K562 (cell line): ENCODE data around the gene HEY2. TPM values are rescaled to one million over a fixed set of nuclear protein-coding genes. Genes with fewer than 3 reads are reported as not detected.

ENCODE experiments used
- ATAC-seq: fragments of 200-7000 bp; cut with Tn5 transposase; 3 replicates; pipeline ENCODE4 v1.9.1; 2020; ENCODE audit warnings: moderate library complexity
- BruUV-seq: library from RNA; stranded (reverse); fragments of 400-500 nt; replicated peaks from 2 replicates; lab custom pipeline; 2021; lab: Mats Ljungman, UMichigan
- CTCF ChIA-PET: fragments of 300-600 bp; formaldehyde crosslinking; extraction: SDS; loops from one replicate; lab custom pipeline; 2021; ENCODE audit warnings: low intra/inter-chr PET ratio; lab: Yijun Ruan, JAX
- POLR2A ChIA-PET: fragments of 300-600, 350-650 bp; sonication (Branson Sonifier 250); formaldehyde crosslinking; extraction: SDS; loops from one replicate; lab custom pipeline; 2021; ENCODE audit warnings: antibody characterized with exemption, inconsistent platforms; lab: Yijun Ruan, JAX
- DNase-seq, 4 experiments: peaks; one replicate each; pipeline versions ENCODE4 v3.0.0 to v3.0.0-alpha.2; 2011 to 2018; ENCODE audit warnings: low spot score in 3 of 4, mixed read lengths in 3 of 4; ENCODE audit errors: extremely low read depth in 1 of 4
- FAIRE-seq: peaks from 2 replicates; lab custom pipeline; 2011; peaks lifted over from hg19 to GRCh38; lab: Jason Lieb, UNC
- H2AFZ ChIP-seq: 2 replicates; pipeline ENCODE4 v1.6.0; 2011; ENCODE audit warnings: low read depth, low read length, control low read depth, inconsistent platforms
- H3K27ac ChIP-seq: fragments of 200-600 bp; 3 replicates; pipeline ENCODE4 v1.8.0; 2011; ENCODE audit warnings: low read depth, mild to moderate bottlenecking, control low read depth, inconsistent platforms, low read length, moderate library complexity, mixed read lengths; ENCODE audit errors: extremely low read depth
- H3K27me3 ChIP-seq, 2 experiments: fragments of 300-600 bp in 1 of 2; 2 replicates in 1 of 2; 3 replicates in 1 of 2; pipeline versions ENCODE4 v1.6.0 to v1.8.0; 2011; ENCODE audit warnings: inconsistent platforms in 2 of 2, low read length in 2 of 2, mild to moderate bottlenecking in 1 of 2, mixed read lengths in 1 of 2, moderate library complexity in 1 of 2; ENCODE audit not compliant: control insufficient read depth in 2 of 2, insufficient read depth in 2 of 2
- H3K36me3 ChIP-seq: fragments of 300-600 bp; 3 replicates; pipeline ENCODE4 v1.8.0; 2011; ENCODE audit warnings: mild to moderate bottlenecking, low read length, inconsistent platforms; ENCODE audit not compliant: control insufficient read depth, insufficient read depth
- H3K4me1 ChIP-seq, 2 experiments: fragments of 200-600 bp in 1 of 2; replicated peaks in 1 of 2; 2 replicates in 1 of 2; 3 replicates in 1 of 2; pipeline versions ENCODE4 v1.5.1 to v1.8.0; 2011; ENCODE audit warnings: inconsistent platforms in 2 of 2, low read length in 2 of 2, mild to moderate bottlenecking in 1 of 2, mixed read lengths in 1 of 2, moderate library complexity in 1 of 2; ENCODE audit not compliant: control insufficient read depth in 2 of 2, insufficient read depth in 2 of 2
- H3K4me2 ChIP-seq: 2 replicates; pipeline ENCODE4 v1.6.1; 2011; ENCODE audit warnings: low read length, control low read depth, inconsistent platforms, mixed read lengths; ENCODE audit not compliant: insufficient read depth
- H3K4me3 ChIP-seq: fragments of 200-600 bp; sonication (generic), shearing (Covaris generic); 2 replicates; pipeline ENCODE4 v1.5.1; 2016; ENCODE audit warnings: control low read depth, inconsistent platforms
- H3K79me2 ChIP-seq: fragments of 200-600 bp; 3 replicates; pipeline ENCODE4 v1.8.0; 2011; ENCODE audit warnings: low read length, inconsistent platforms; ENCODE audit not compliant: control insufficient read depth, insufficient read depth
- H3K9ac ChIP-seq, 2 experiments: 2 replicates each; pipeline versions ENCODE4 v1.6.0 to v1.6.1; 2011; ENCODE audit warnings: low read depth in 2 of 2, low read length in 2 of 2, control low read depth in 1 of 2, inconsistent platforms in 1 of 2, mild to moderate bottlenecking in 1 of 2, mixed read lengths in 1 of 2; ENCODE audit not compliant: insufficient read depth in 1 of 2
- H3K9me1 ChIP-seq: one replicate; pipeline ENCODE4 v1.6.0; 2011; ENCODE audit warnings: inconsistent platforms, mild to moderate bottlenecking, low read length, moderate library complexity; ENCODE audit not compliant: control insufficient read depth, insufficient read depth
- H3K9me3 ChIP-seq: replicated peaks from 2 replicates; pipeline ENCODE4 v1.5.1; 2011; ENCODE audit warnings: low read depth, low read length, inconsistent platforms; ENCODE audit not compliant: control insufficient read depth, insufficient read depth
- H4K20me1 ChIP-seq: replicated peaks from 2 replicates; pipeline ENCODE4 v1.6.1; 2011; ENCODE audit warnings: low read length, inconsistent platforms, mixed read lengths; ENCODE audit not compliant: control insufficient read depth, insufficient read depth
- ARNT ChIP-seq, 2 experiments: fragments of 450-650 bp; IDR thresholded peaks; 2 replicates each; pipeline ENCODE4 v1.6.1; 2016; ENCODE audit warnings: mild to moderate bottlenecking in 1 of 2
- GABPA ChIP-seq: fragments of 200-800 bp; sonication (Bioruptor generic); conservative IDR thresholded peaks from 2 replicates; pipeline ENCODE4 v1.6.1; 2016; ENCODE audit warnings: low read depth, missing genetic modification characterization, missing compliant biosample characterization
- HSF4 ChIP-seq: fragments of 250-450 bp; sonication (Bioruptor Pico); IDR thresholded peaks from 2 replicates; pipeline ENCODE4 v2.1.2; 2022; ENCODE audit warnings: mild to moderate bottlenecking, moderate library complexity, borderline replicate concordance
- IFI16 ChIP-seq: fragments of 250-450 bp; sonication (Bioruptor Pico); IDR thresholded peaks from 2 replicates; pipeline ENCODE4 v2.1.2; 2022; ENCODE audit warnings: mild to moderate bottlenecking, inconsistent platforms
- MCM3 ChIP-seq: fragments of 450-650 bp; IDR thresholded peaks from 2 replicates; pipeline ENCODE4 v1.6.1; 2016
- ZBTB11 ChIP-seq, 3 experiments: fragments of 200-800 bp in 1 of 3; fragments of 250-450 bp in 1 of 3; fragments of 450-650 bp in 1 of 3; sonication (Bioruptor Pico) in 1 of 3; sonication (Bioruptor generic) in 1 of 3; formaldehyde crosslinking in 1 of 3; IDR thresholded peaks; 2 replicates each; pipeline versions ENCODE4 v1.6.1 to v1.8.0; 2016 to 2022; ENCODE audit warnings: mild to moderate bottlenecking in 2 of 3, missing genetic modification characterization in 2 of 3, missing compliant biosample characterization in 1 of 3, moderate library complexity in 1 of 3
- WGBS: fragments of 100-300 bp; shearing (Covaris generic); methylation state at CpG from one replicate; pipeline ENCODE4 v1.1.6; 2016; ENCODE audit warnings: low coverage, mixed read lengths; ENCODE audit not compliant: insufficient coverage; ENCODE audit errors: missing lambda C conversion rate; 5-methylcytosine and 5-hydroxymethylcytosine counted together
- in situ Hi-C: fragments of 300-500 bp; cut with MboI; formaldehyde crosslinking; loops from 4 replicates; pipeline ENCODE4 v1.15.0; 2018; ENCODE audit warnings: inconsistent platforms, mixed read lengths
- intact Hi-C: fragments of 100-400 bp; cut with micrococcal nuclease; formaldehyde crosslinking; loops from 2 replicates; pipeline ENCODE4 v1.14.2; 2022
- polyA plus RNA-seq, 8 experiments: library from polyadenylated mRNA; depleted of rRNA in 4 of 8; stranded (reverse) in 5 of 8; unstranded in 3 of 8; fragments of >200 nt; fragmentation: Nextera tagmentation in 2 of 8; fragmentation: Illumina TruSeq in 1 of 8; extraction: Ambion mirVana in 2 of 8; extraction: Trizol in 1 of 8; gene quantifications; 2 replicates each; pipeline versions ENCODE4 v1.2.1 to v1.2.3, GENCODE V29; 2011 to 2014; ENCODE audit warnings: inconsistent platforms in 1 of 8, missing spikeins in 1 of 8
- total RNA-seq, 7 experiments: library from RNA; depleted of rRNA in 6 of 7; stranded (reverse); fragments of >200 nt in 6 of 7; fragmentation: Illumina TruSeq in 2 of 7; extraction: Trizol in 2 of 7; gene quantifications; 2 replicates each; pipeline versions ENCODE4 v1.2.1 to v1.2.3, GENCODE V29; 2011 to 2021; ENCODE audit warnings: low replicate concordance in 1 of 7

Gene HEY2
- total and polyA plus RNA-seq, 9 of the 15 experiments (the other 6 are each of a cell fraction or from before 2014, with no cell fraction given), result 0.03 to 0.07 (median 0.06) TPM; not detected in 5

DNA sequence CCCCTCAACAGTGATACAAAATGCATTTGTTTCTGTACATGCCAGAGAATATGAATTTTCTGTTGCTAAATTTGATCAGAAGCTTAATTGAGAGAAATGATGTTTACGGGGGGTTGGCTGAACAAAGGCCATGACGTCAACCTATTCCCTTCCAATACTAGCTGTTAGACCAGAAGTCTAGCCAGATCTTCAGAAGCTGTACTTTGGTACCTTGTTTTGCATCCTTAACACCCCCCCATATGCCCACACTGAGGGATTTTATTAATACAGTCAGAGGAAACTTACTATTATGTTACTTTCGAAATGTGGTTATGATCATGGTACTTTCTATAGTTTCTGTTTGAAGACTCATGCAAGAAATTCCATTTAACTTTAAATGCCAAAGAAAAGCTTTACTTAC, 44.4 kb downstream of the HEY2 start:
- ChIA-PET POLR2A (interaction anchor here (0.9 to 2.7 kb wide), 3 partner anchors 13 to 171 kb away, joined by 3 to 8 read pairs (median 4); partner anchors contain the start of gene HINT3), CTCF (no interaction called here)
- Histone ChIP-seq H3K4me2 (no peak overlapping the region), H3K36me3 (peaks cover 1% of the 10 kb centered on the region), H4K20me1 (no peaks in the 10 kb centered on the region), H3K9me1 (peaks cover 3% of the 10 kb centered on the region), H3K4me1 (peaks cover 12 to 18% of the 10 kb centered on the region in 2 experiments), H3K4me3 (no peak overlapping the region), H3K27ac (no peak overlapping the region), H3K9me3 (no peaks in the 10 kb centered on the region), H3K9ac (no peak overlapping the region), H3K27me3 (no peaks in the 10 kb centered on the region), H2AFZ (no peak overlapping the region), H3K79me2 (peaks cover 31% of the 10 kb centered on the region)
- in situ Hi-C loops (no loop called here), intact Hi-C loops (no loop called here)
- FAIRE-seq (no peak), ATAC-seq (no peak), DNase-seq (no peak)
- 81% methylated on average over 3 of the region's 3 CpGs for WGBS
- no peak for TF ChIP-seq IFI16 (CRISPR knock-in tag)
- TF ChIP-seq MCM3, result no peak
- BruUV-seq, result no TSS peak

- Histone ChIP-seq H3K9ac (no peak overlapping the region), H3K9me3 (no peaks in the 10 kb centered on the region), H3K9me1 (peaks cover 3% of the 10 kb centered on the region)
- intact Hi-C loops, result no loop called here
- in situ Hi-C loops, result no loop called here
- TF ChIP-seq GABPA (tag) (no peak), ARNT (IDR thresholded peaks at IDR 0.05) (no peak), HSF4 (CRISPR knock-in tag) (no peak), ZBTB11 (CRISPR knock-in tag; IDR thresholded peaks at IDR 0.05) (no peak)
- TF ChIP-seq, all 486 proteins: peak for 0
- Histone ChIP-seq H3K27ac (no peak overlapping the region), H3K4me3 (no peak overlapping the region), H4K20me1 (no peaks in the 10 kb centered on the region), H3K79me2 (peaks cover 34% of the 10 kb centered on the region), H3K4me2 (no peak overlapping the region), H3K27me3 (no peaks in the 10 kb centered on the region), H3K4me1 (peaks cover 5 to 14% of the 10 kb centered on the region in 2 experiments; a peak in 4 of 5 replicates), H3K36me3 (peaks cover 5% of the 10 kb centered on the region), H2AFZ (no peak overlapping the region)
- WGBS, result 85% methylated on average over 5 of the region's 5 CpGs
- ATAC-seq (no peak), DNase-seq (no peak), FAIRE-seq (no peak)
- no TSS peak for BruUV-seq
- ChIA-PET CTCF (no interaction called here), POLR2A (interaction anchor here (0.9 to 2.7 kb wide), 3 partner anchors 14 to 170 kb away, joined by 3 to 8 read pairs (median 4); partner anchors contain the start of gene HINT3)
Measured at GRCh38 chr6:125794342-125795137, 45.1 kb downstream of the HEY2 start.
